ENCODE data around the gene APBA2.

DNA sequence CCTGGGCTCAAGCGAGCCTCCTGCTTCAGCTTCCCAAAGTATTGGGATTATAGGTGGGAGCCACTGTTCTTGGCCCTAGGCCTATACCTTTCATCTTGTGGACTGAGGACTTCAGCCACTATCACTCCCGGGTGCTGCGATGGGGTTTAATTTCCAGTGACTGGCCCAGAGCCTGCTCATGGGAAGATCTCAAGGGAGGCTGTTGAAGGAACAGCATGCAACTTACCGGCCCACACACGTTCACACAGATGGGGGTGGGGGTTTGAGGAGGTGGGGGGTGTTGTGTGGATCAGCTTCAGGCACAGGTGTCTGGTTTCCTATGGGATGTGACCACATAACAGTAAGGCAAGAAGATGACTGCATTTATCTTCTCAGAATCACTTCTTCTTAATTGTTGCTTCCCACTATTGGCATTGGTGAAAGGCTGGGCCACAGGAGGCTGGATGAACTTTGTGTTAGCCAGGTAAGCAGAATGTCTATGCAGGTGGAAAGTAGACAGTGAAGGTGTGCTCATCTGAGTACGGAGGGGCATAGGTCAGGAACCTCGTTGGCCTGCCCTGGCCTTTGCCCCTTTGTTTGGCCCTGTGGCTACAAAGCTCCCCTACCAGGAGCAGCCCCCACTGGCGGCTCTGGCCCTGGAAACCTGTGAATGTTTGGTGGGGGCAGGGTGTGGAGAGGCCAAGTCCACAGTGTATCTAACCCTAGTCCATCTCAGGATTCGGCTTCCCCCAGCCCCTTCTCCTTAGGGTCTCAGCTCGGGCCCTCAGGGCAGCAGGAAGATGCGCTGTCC is 1.4 kb upstream of the APBA2 start:
- TF ChIP-seq, protein P1, sequence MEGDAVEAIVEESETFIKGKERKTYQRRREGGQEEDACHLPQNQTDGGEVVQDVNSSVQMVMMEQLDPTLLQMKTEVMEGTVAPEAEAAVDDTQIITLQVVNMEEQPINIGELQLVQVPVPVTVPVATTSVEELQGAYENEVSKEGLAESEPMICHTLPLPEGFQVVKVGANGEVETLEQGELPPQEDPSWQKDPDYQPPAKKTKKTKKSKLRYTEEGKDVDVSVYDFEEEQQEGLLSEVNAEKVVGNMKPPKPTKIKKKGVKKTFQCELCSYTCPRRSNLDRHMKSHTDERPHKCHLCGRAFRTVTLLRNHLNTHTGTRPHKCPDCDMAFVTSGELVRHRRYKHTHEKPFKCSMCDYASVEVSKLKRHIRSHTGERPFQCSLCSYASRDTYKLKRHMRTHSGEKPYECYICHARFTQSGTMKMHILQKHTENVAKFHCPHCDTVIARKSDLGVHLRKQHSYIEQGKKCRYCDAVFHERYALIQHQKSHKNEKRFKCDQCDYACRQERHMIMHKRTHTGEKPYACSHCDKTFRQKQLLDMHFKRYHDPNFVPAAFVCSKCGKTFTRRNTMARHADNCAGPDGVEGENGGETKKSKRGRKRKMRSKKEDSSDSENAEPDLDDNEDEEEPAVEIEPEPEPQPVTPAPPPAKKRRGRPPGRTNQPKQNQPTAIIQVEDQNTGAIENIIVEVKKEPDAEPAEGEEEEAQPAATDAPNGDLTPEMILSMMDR (IDR thresholded peaks at IDR 0.05): no peak
- TF ChIP-seq POLR2A (IDR thresholded peaks at IDR 0.05): no peak
- TF ChIP-seq EP300 (IDR thresholded peaks at IDR 0.05; ENCODE audit: low read depth): no peak
- no peak for TF ChIP-seq POLR2AphosphoS5 (IDR thresholded peaks at IDR 0.05)

Measured in transverse colon (tissue), 4 donors.